Panc1 (cell line): Measurements from ENCODE around the gene EXD3. TPM values are rescaled to one million over a fixed set of nuclear protein-coding genes. Genes with fewer than 3 reads are reported as not detected.

Experiments used
- ATAC-seq: fragments of 200-7000 bp; cut with Tn5 transposase; 2 replicates; pipeline ENCODE4 v1.9.1; 2020; ENCODE audit warnings: mild to moderate bottlenecking, moderate library complexity
- BruUV-seq: library from RNA; stranded (reverse); fragments of 400-500 nt; replicated peaks from 2 replicates; lab custom pipeline; 2021; lab: Mats Ljungman, UMichigan
- CTCF ChIA-PET: fragments of 300-600 bp; sonication (Branson Sonifier 250); formaldehyde crosslinking; loops from one replicate; lab custom pipeline; 2022; ENCODE audit warnings: antibody characterized with exemption; lab: Charles Lee
- POLR2A ChIA-PET: fragments of 300-600 bp; sonication (Branson Sonifier 250); formaldehyde crosslinking; loops from one replicate; lab custom pipeline; 2022; ENCODE audit warnings: antibody characterized with exemption; lab: Charles Lee
- DNase-seq: peaks from one replicate; pipeline ENCODE4 v3.0.0-alpha.2; 2010; ENCODE audit warnings: low read depth, low spot score
- H3K27ac ChIP-seq: 2 replicates; pipeline ENCODE4 v1.5.1; 2011; ENCODE audit warnings: mild to moderate bottlenecking, low read length, inconsistent platforms
- H3K27me3 ChIP-seq: fragments of 200-500 bp; sonication (Bioruptor generic); 2 replicates; pipeline ENCODE4 v1.6.0; 2014; ENCODE audit warnings: low read length, inconsistent platforms; ENCODE audit not compliant: control insufficient read depth, insufficient read depth
- H3K36me3 ChIP-seq: fragments of 200-500 bp; sonication (Bioruptor generic); 2 replicates; pipeline ENCODE4 v1.5.1; 2014; ENCODE audit warnings: inconsistent platforms, mild to moderate bottlenecking, low read length, moderate library complexity; ENCODE audit not compliant: control insufficient read depth, insufficient read depth
- H3K4me1 ChIP-seq: 2 replicates; pipeline ENCODE4 v1.5.1; 2011; ENCODE audit warnings: inconsistent platforms, mild to moderate bottlenecking, low read length, moderate library complexity; ENCODE audit not compliant: control insufficient read depth, insufficient read depth
- H3K4me3 ChIP-seq, 2 experiments: 2 replicates each; pipeline ENCODE4 v1.5.1; 2011 to 2012; ENCODE audit warnings: low read depth in 2 of 2, low read length in 2 of 2, mild to moderate bottlenecking in 2 of 2, inconsistent platforms in 1 of 2, moderate library complexity in 1 of 2
- H3K9me3 ChIP-seq: fragments of 200-500 bp; sonication (Bioruptor generic); 2 replicates; pipeline ENCODE4 v1.5.1; 2014; ENCODE audit warnings: low read depth, mild to moderate bottlenecking, inconsistent platforms, low read length, moderate library complexity; ENCODE audit not compliant: control insufficient read depth, insufficient read depth
- POLR2AphosphoS5 ChIP-seq: IDR thresholded peaks from 2 replicates; pipeline ENCODE4 v1.6.1; 2012; ENCODE audit warnings: mild to moderate bottlenecking, low read depth, low read length, moderate library complexity
- REST ChIP-seq, 2 experiments: IDR thresholded peaks; 2 replicates each; pipeline ENCODE4 v1.6.1; 2011 to 2012; ENCODE audit warnings: low read depth in 2 of 2, control low read depth in 1 of 2, low read length in 1 of 2, mild to moderate bottlenecking in 1 of 2, moderate library complexity in 1 of 2; ENCODE audit not compliant: insufficient read depth in 1 of 2
- SIN3A ChIP-seq: IDR thresholded peaks from 2 replicates; pipeline ENCODE4 v1.6.1; 2012; ENCODE audit warnings: low read depth, mild to moderate bottlenecking, low read length, moderate library complexity, borderline replicate concordance; ENCODE audit not compliant: insufficient read depth
- TCF7L2 ChIP-seq: IDR thresholded peaks from 2 replicates; pipeline ENCODE4 v1.6.1; 2011; ENCODE audit warnings: mild to moderate bottlenecking, low read depth, low read length, inconsistent platforms
- in situ Hi-C: cut with HindIII; loops from 2 replicates; pipeline ENCODE4 v1.10.0; 2016; ENCODE audit warnings: low sequenced_read_pairs, low pct_unique_long_range_greater_than_20kb
- intact Hi-C: fragments of 100-400 bp; cut with micrococcal nuclease; formaldehyde crosslinking; loops from one replicate; pipeline ENCODE4 v1.10.0; 2022; ENCODE audit not compliant: unreplicated experiment
- total RNA-seq: library from RNA; stranded (reverse); gene quantifications from one replicate; pipeline ENCODE4 v1.2.1, GENCODE V29; 2021; ENCODE audit not compliant: unreplicated experiment
- TF ChIP-seq, protein P1 (sequence below): fragments of 450-650 bp; IDR thresholded peaks from 2 replicates; pipeline ENCODE4 v1.5.1; 2017; ENCODE audit warnings: mild to moderate bottlenecking

Gene EXD3
- total RNA-seq, 1 experiment from 2014 or later = 9.2 TPM

DNA sequence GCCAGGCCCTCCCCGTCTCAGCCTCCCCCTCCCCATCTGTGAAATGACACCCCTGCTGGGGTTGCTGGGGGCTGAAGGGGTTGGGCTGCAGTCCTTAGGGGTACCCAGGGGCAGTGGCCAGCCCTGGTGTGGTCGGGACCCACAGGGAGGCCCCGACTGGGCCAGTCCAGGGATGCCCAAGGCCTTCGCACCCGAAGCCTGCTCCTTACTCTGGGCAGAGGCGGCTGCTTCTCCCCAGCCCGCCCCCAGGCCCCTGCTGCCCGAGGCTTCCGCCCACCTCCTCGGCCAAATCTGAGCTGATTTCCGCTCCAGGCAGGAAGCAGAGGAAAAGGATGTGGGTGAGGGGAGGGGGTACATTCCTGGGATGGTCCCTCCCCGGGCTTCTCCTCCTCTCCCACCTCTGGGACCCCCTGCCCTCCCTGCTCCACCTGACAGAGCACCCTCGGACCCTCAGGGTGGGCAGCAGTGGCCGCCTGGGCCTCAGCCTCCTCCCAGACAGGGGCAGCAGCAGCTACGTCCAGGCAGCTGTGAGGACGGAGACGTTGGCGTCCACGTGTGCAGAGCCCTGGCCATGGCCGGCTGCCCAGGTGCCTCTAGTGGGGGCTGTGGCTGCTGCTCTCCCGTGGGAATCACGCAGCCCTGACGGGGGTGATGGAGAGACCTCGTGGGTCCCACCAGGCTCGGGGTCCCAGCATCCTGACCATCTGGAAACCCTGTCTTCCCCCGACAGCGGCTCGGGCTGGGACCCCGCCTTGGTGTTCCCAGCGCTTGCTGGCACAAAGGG is 116.7 kb downstream of the EXD3 start:
- no peak for TF ChIP-seq SIN3A
- no peak for TF ChIP-seq REST (IDR thresholded peaks at IDR 0.05; ENCODE audit: insufficient read depth in 1 of 2, low read depth in 2 of 2, low read length in 1 of 2)
- TF ChIP-seq, protein P1, sequence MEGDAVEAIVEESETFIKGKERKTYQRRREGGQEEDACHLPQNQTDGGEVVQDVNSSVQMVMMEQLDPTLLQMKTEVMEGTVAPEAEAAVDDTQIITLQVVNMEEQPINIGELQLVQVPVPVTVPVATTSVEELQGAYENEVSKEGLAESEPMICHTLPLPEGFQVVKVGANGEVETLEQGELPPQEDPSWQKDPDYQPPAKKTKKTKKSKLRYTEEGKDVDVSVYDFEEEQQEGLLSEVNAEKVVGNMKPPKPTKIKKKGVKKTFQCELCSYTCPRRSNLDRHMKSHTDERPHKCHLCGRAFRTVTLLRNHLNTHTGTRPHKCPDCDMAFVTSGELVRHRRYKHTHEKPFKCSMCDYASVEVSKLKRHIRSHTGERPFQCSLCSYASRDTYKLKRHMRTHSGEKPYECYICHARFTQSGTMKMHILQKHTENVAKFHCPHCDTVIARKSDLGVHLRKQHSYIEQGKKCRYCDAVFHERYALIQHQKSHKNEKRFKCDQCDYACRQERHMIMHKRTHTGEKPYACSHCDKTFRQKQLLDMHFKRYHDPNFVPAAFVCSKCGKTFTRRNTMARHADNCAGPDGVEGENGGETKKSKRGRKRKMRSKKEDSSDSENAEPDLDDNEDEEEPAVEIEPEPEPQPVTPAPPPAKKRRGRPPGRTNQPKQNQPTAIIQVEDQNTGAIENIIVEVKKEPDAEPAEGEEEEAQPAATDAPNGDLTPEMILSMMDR = no peak
- no peak for TF ChIP-seq POLR2AphosphoS5
- no peak for TF ChIP-seq TCF7L2
- in situ Hi-C loops (no loop called here), intact Hi-C loops (no loop called here)
- ATAC-seq (no peak), DNase-seq (no peak)
- H3K4me3 ChIP-seq = no peak overlapping the region
- no peaks in the 10 kb centered on the region for H3K9me3 ChIP-seq
- no TSS peak for BruUV-seq
- ChIA-PET POLR2A (interaction anchor here (0.6 kb wide), 1 partner anchor 10 kb away, joined by 9 read pairs; no protein-coding TSS in a partner anchor), CTCF (interaction anchor here (0.6 kb wide), 3 partner anchors 13 to 268 kb away, joined by 3 to 7 read pairs (median 3); no protein-coding TSS in a partner anchor)
- H3K36me3 ChIP-seq = no peaks in the 10 kb centered on the region
- no peaks in the 10 kb centered on the region for H3K27me3 ChIP-seq
- H3K27ac ChIP-seq = peak overlapping the region; percentile 23
- peaks cover 40% of the 10 kb centered on the region for H3K4me1 ChIP-seq

- TF ChIP-seq REST (IDR thresholded peaks at IDR 0.05; ENCODE audit: insufficient read depth in 1 of 2, low read depth in 2 of 2, low read length in 1 of 2) = no peak
- no peak for TF ChIP-seq SIN3A
- TF ChIP-seq TCF7L2 = no peak
- TF ChIP-seq, protein P1 = no peak
- TF ChIP-seq POLR2AphosphoS5 = no peak
- intact Hi-C loops = no loop called here
- in situ Hi-C loops = no loop called here
- Histone ChIP-seq H3K9me3 (no peaks in the 10 kb centered on the region), H3K27ac (peak overlapping the region; percentile 61), H3K27me3 (no peaks in the 10 kb centered on the region), H3K36me3 (no peaks in the 10 kb centered on the region), H3K4me3 (no peak overlapping the region), H3K4me1 (peaks cover 40% of the 10 kb centered on the region)
- CTCF ChIA-PET = no interaction called here
- POLR2A ChIA-PET = no interaction called here
- DNase-seq (no peak), ATAC-seq (no peak)
- no TSS peak for BruUV-seq
Measured at GRCh38 chr9:137305798-137306065, 117.2 kb downstream of the EXD3 start.
